Endothelial cell of umbilical vein (primary cell): Measurements from ENCODE around the gene MAT2B. TPM values are rescaled to one million over a fixed set of nuclear protein-coding genes. Genes with fewer than 3 reads are reported as not detected.

Experiments
- BruUV-seq: library from RNA; stranded (reverse); fragments of 400-500 nt; replicated peaks from 2 replicates; lab custom pipeline; 2021; lab: Mats Ljungman, UMichigan
- CTCF ChIA-PET: fragments of 300-600, 350-600 bp; sonication (Branson Sonifier 250); formaldehyde crosslinking; loops from one replicate; lab custom pipeline; 2021; ENCODE audit warnings: antibody characterized with exemption, inconsistent platforms; lab: Charles Lee
- POLR2A ChIA-PET: fragments of 300-600, 350-600 bp; sonication (Branson Sonifier 250); formaldehyde crosslinking; loops from one replicate; lab custom pipeline; 2021; ENCODE audit warnings: antibody characterized with exemption, inconsistent platforms; lab: Charles Lee
- DNase-seq: peaks from one replicate; pipeline ENCODE4 v3.0.0-alpha.2; 2011; ENCODE audit warnings: low read depth, low spot score
- FAIRE-seq: peaks from 2 replicates; lab custom pipeline; 2011; peaks lifted over from hg19 to GRCh38; lab: Jason Lieb, UNC
- H2AFZ ChIP-seq: 2 replicates; pipeline ENCODE4 v1.6.0; 2012; ENCODE audit warnings: low read depth, low read length, control low read depth, inconsistent platforms
- H3K27ac ChIP-seq: 2 replicates; pipeline ENCODE4 v1.5.1; 2011; ENCODE audit warnings: low read depth, mild to moderate bottlenecking, control low read depth, low read length, moderate library complexity; ENCODE audit not compliant: insufficient read depth
- H3K27me3 ChIP-seq, 2 experiments: 2 replicates each; pipeline versions ENCODE4 v1.6.0 to v1.6.1; 2011; ENCODE audit warnings: low read length in 2 of 2, mixed read lengths in 1 of 2; ENCODE audit not compliant: control insufficient read depth in 2 of 2, insufficient read depth in 2 of 2
- H3K36me3 ChIP-seq, 2 experiments: 2 replicates in 1 of 2; 3 replicates in 1 of 2; pipeline ENCODE4 v1.5.1; 2011; ENCODE audit warnings: low read length in 2 of 2, mild to moderate bottlenecking in 1 of 2, moderate library complexity in 1 of 2; ENCODE audit not compliant: control insufficient read depth in 2 of 2, insufficient read depth in 2 of 2; ENCODE audit errors: extremely low read depth in 1 of 2
- H3K4me1 ChIP-seq: 3 replicates; pipeline ENCODE4 v1.5.1; 2011; ENCODE audit warnings: mild to moderate bottlenecking, low read length; ENCODE audit not compliant: control insufficient read depth, insufficient read depth; ENCODE audit errors: extremely low read depth
- H3K4me2 ChIP-seq: 2 replicates; pipeline ENCODE4 v1.6.1; 2011; ENCODE audit warnings: low read length, control low read depth, mixed read lengths; ENCODE audit not compliant: insufficient read depth
- H3K4me3 ChIP-seq, 3 experiments: fragments of 200-600 bp in 1 of 3; sonication (generic), shearing (Covaris generic) in 1 of 3; replicated peaks in 1 of 3; 2 replicates each; pipeline ENCODE4 v1.5.1; 2011 to 2016; ENCODE audit warnings: control low read depth in 3 of 3, low read length in 3 of 3, mild to moderate bottlenecking in 2 of 3, inconsistent platforms in 1 of 3, low read depth in 1 of 3, moderate library complexity in 1 of 3; ENCODE audit not compliant: insufficient read depth in 1 of 3
- H3K79me2 ChIP-seq: 2 replicates; pipeline ENCODE4 v1.6.0; 2012; ENCODE audit warnings: low read length, inconsistent platforms; ENCODE audit not compliant: control insufficient read depth, insufficient read depth
- H3K9ac ChIP-seq: replicated peaks from 2 replicates; pipeline ENCODE3; 2011; ENCODE audit warnings: low read length, control low read depth; ENCODE audit not compliant: insufficient read depth; ENCODE audit errors: extremely low read depth
- H3K9me1 ChIP-seq: replicated peaks from 3 replicates; pipeline ENCODE4 v1.6.0; 2011; ENCODE audit warnings: mild to moderate bottlenecking, low read length; ENCODE audit not compliant: control insufficient read depth, insufficient read depth; ENCODE audit errors: extremely low read depth
- H3K9me3 ChIP-seq: replicated peaks from 2 replicates; pipeline ENCODE4 v1.5.1; 2012; ENCODE audit warnings: low read length, inconsistent platforms; ENCODE audit not compliant: control insufficient read depth, insufficient read depth
- H4K20me1 ChIP-seq: replicated peaks from 2 replicates; pipeline ENCODE3; 2011; ENCODE audit warnings: mild to moderate bottlenecking, low read length; ENCODE audit not compliant: control insufficient read depth, insufficient read depth; ENCODE audit errors: extremely low read depth
- EZH2 ChIP-seq: IDR thresholded peaks from 2 replicates; pipeline ENCODE4 v1.6.1; 2012; ENCODE audit warnings: borderline replicate concordance, low read depth, mild to moderate bottlenecking, moderate library complexity, low read length, inconsistent platforms; ENCODE audit not compliant: severe bottlenecking
- FOS ChIP-seq: IDR thresholded peaks from 2 replicates; pipeline ENCODE4 v1.6.1; 2011; ENCODE audit warnings: mild to moderate bottlenecking, low read length, moderate library complexity, borderline replicate concordance; ENCODE audit not compliant: insufficient read depth
- GATA2 ChIP-seq: IDR thresholded peaks from 2 replicates; pipeline ENCODE4 v1.7.0; 2011; ENCODE audit warnings: low read depth, mild to moderate bottlenecking, moderate library complexity, mixed read lengths, low read length; ENCODE audit not compliant: insufficient read length, insufficient read depth
- JUN ChIP-seq: IDR thresholded peaks from 2 replicates; pipeline ENCODE4 v1.6.1; 2011; ENCODE audit warnings: borderline replicate concordance, low read depth; ENCODE audit not compliant: insufficient read length, insufficient read depth
- MYC ChIP-seq: IDR thresholded peaks from one replicate; pipeline ENCODE4 v1.6.1; 2011; ENCODE audit warnings: mild to moderate bottlenecking, low read depth, low read length
- POLR2A ChIP-seq: IDR thresholded peaks from 2 replicates; pipeline ENCODE4 v1.6.1; 2012; ENCODE audit warnings: low read depth, mild to moderate bottlenecking, control low read depth, low read length
- POLR2AphosphoS5 ChIP-seq: IDR thresholded peaks from 2 replicates; pipeline ENCODE4 v1.6.1; 2012; ENCODE audit warnings: low read depth, mild to moderate bottlenecking, control low read depth, low read length, moderate library complexity; ENCODE audit not compliant: insufficient read depth
- dilution Hi-C: fragments of 300-500 bp; cut with MboI; formaldehyde crosslinking; loops from one replicate; pipeline ENCODE4 v1.15.0; 2019; ENCODE audit warnings: low sequenced_read_pairs; ENCODE audit not compliant: extremely low pct_ligation_motif_present
- intact Hi-C: fragments of 100-400 bp; cut with micrococcal nuclease; formaldehyde crosslinking; loops from one replicate; pipeline ENCODE4 v1.10.0; 2022
- polyA plus RNA-seq, 4 experiments: library from polyadenylated mRNA; depleted of rRNA in 3 of 4; stranded (reverse) in 3 of 4; unstranded in 1 of 4; fragments of >200 nt; gene quantifications; 2 replicates each; pipeline versions ENCODE4 v1.2.1 to v1.2.3, GENCODE V29; 2011 to 2012; ENCODE audit warnings: missing spikeins in 1 of 4
- total RNA-seq: library from RNA; stranded (reverse); gene quantifications from 2 replicates; pipeline ENCODE4 v1.2.3, GENCODE V29; 2021
- TF ChIP-seq, protein P1 (sequence below): IDR thresholded peaks from 2 replicates; pipeline ENCODE4 v1.6.1; 2011; ENCODE audit not compliant: insufficient read depth, insufficient read length
- TF ChIP-seq, protein P2 (sequence below), 2 donors: IDR thresholded peaks; 1 replicate in 1 of 2; 2 replicates in 1 of 2; pipeline ENCODE4 v1.5.1; 2011; ENCODE audit warnings: low read length in 2 of 2, mild to moderate bottlenecking in 2 of 2, moderate library complexity in 2 of 2, control low read depth in 1 of 2, inconsistent platforms in 1 of 2, low read depth in 1 of 2; ENCODE audit not compliant: insufficient read depth in 1 of 2; ENCODE audit errors: extremely low read depth in 1 of 2

MAT2B gene
- total and polyA plus RNA-seq, 2 donors (not counting 3 experiments of a cell fraction or from before 2014, with no cell fraction given) = 41.5 to 101 TPM

DNA sequence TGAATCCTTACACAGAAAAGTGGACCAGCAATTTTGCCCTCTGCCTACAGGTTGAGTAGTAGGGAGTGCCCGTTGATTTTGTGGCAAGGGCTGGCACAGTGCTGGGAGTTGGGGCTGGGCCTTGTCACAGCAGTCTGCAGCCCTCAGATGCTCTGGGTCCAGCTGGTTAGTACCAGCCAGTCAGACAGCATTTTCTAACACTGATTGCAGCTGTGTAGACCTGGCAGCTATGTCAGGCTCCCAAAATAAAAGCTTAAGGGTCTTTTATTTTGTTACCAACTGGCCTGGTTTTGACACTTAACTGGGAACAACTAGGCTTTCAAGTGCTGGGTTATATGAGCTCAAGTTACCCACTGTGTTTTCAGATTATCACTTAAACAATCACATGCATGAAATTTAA, 57.7 kb downstream of the MAT2B start:
- Histone ChIP-seq H3K27ac (peak overlapping the region; percentile 5), H2AFZ (no peak overlapping the region), H3K79me2 (no peaks in the 10 kb centered on the region), H3K4me2 (no peak overlapping the region), H4K20me1 (no peaks in the 10 kb centered on the region), H3K27me3 (no peaks in the 10 kb centered on the region), H3K4me3 (no peak overlapping the region), H3K9me1 (no peaks in the 10 kb centered on the region), H3K36me3 (no peaks in the 10 kb centered on the region), H3K4me1 (peaks cover 48% of the 10 kb centered on the region), H3K9me3 (no peaks in the 10 kb centered on the region), H3K9ac (no peak overlapping the region)
- DNase-seq = no peak
- FAIRE-seq = no peak
- ChIA-PET POLR2A (no interaction called here), CTCF (interaction anchor here (4.8 to 12.3 kb wide), 2 partner anchors 450 to 940 kb away, joined by 54 to 182 read pairs; no protein-coding TSS in a partner anchor)
- dilution Hi-C loops (no loop called here), intact Hi-C loops (loop anchor here (10.0 kb wide), 3 partner anchors 642 to 1892 kb away; no protein-coding TSS in a partner anchor)
- TF ChIP-seq JUN (no peak), MYC (no peak), POLR2A (no peak), POLR2AphosphoS5 (no peak), FOS (no peak), EZH2 (no peak), GATA2 (no peak)
- TF ChIP-seq, protein P1, sequence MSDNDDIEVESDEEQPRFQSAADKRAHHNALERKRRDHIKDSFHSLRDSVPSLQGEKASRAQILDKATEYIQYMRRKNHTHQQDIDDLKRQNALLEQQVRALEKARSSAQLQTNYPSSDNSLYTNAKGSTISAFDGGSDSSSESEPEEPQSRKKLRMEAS = no peak
- TF ChIP-seq, protein P2, sequence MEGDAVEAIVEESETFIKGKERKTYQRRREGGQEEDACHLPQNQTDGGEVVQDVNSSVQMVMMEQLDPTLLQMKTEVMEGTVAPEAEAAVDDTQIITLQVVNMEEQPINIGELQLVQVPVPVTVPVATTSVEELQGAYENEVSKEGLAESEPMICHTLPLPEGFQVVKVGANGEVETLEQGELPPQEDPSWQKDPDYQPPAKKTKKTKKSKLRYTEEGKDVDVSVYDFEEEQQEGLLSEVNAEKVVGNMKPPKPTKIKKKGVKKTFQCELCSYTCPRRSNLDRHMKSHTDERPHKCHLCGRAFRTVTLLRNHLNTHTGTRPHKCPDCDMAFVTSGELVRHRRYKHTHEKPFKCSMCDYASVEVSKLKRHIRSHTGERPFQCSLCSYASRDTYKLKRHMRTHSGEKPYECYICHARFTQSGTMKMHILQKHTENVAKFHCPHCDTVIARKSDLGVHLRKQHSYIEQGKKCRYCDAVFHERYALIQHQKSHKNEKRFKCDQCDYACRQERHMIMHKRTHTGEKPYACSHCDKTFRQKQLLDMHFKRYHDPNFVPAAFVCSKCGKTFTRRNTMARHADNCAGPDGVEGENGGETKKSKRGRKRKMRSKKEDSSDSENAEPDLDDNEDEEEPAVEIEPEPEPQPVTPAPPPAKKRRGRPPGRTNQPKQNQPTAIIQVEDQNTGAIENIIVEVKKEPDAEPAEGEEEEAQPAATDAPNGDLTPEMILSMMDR (IDR thresholded peaks at IDR 0.05; ENCODE audit: extremely low read depth in 1 of 2, insufficient read depth in 1 of 2, low read depth in 1 of 2, low read length in 2 of 2) = no peak
- BruUV-seq = TSS peak; percentile 26
